NCI-H1930 (cell line): ENCODE data around the gene ID2.

ENCODE experiments used
- DNase-seq, 2 experiments: peaks; one replicate each; lab custom pipeline; 2025; lab: John Stamatoyannopoulos, UW

Gene ID2

DNA sequence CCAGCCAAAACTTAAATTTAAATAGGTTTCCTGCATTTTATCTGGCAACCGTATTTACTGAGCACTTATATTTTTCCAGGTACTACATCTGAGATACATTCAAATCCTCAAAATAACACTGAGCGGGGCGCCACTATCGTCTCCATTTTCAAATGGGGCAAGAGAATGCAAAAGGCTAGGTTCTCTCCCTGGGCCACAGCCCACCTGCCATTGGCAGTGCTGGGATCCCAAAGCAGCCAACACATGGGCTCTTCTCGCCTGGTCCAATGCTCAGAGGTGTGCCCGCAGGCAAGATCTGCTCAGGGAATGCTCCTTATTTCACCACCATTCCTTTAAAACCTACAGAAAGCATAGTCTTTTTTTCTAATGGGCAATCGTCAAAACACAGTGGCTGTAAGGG is 11.3 kb upstream of the ID2 start:
- no peak for DNase-seq

DNA sequence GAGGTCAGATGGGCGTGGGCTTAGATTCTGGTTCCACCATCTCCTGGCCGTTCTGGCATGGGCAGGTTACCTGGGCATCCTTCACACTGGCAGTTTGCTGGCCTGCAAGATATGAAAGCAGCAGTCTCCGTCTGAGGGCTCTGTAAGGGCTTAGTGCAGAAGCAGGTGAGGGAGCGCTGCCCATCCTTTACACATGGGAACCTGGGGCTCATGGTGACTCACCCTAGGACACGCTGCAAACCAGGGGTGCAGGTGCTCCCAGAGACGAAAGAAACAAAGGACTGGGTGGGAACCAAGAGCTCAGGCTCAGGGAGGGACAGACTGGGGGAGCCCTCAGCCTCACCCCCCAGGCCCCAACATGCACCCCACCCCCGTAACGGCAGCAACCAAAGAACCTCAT is 10.7 kb upstream of the ID2 start:
- DNase-seq, result no peak

DNA sequence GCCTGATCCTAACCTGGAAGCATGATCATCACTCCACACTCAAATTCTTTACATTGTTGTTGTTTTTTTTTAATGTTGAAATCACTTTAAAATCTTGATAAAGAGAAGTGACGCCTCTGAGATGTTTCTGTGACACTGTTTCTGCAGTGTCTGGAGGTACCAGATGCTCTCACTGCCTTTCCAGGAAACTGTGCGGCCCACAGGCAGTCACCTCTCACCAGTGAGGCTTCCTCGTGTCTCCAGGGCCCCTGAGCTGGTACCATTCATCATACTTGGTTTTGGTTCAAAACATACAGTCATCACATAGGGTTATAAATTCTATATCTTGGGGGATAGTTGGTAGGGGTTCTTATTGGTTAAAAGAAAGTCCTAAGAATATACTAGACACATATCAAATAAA is 10.1 kb upstream of the ID2 start:
- no peak for DNase-seq

DNA sequence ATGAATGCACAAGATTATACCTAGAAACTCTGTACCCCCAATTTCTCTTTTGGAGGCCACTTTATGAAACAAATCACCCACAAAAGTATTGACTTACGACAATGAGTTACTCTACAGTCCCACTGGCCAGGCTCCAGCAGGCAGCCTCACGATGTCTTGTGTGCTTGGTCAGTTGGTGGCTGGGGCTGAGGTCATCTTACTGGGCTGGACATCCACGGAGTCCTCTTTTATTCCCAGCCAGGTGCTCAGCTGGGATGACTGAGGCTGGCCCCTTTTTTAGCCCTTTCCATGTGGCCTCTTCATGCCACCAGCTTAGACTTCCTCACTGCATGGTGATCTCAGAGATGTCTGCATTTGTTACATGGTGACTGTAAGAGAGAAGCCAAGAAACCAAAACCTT is 8.9 kb upstream of the ID2 start:
- DNase-seq, result no peak

DNA sequence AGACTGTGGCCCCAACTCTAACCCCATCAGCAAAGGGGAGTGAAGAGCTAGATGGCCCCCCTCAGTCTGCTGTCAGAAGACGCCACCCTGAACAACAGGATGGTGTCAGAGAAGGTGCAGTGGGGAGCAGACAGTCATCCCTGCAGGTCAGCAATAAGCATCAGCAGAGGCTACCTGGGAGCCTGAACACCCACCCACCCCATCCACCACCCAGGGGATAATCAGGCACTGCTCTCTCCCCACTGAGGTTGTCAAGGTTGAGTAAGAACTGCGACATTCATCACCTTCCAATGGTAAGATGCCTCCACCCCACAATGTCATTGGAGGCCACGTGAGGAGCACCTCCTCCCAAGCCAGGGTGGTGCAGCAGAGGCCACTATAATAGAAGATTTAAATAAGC is 8.5 kb upstream of the ID2 start:
- no peak for DNase-seq

DNA sequence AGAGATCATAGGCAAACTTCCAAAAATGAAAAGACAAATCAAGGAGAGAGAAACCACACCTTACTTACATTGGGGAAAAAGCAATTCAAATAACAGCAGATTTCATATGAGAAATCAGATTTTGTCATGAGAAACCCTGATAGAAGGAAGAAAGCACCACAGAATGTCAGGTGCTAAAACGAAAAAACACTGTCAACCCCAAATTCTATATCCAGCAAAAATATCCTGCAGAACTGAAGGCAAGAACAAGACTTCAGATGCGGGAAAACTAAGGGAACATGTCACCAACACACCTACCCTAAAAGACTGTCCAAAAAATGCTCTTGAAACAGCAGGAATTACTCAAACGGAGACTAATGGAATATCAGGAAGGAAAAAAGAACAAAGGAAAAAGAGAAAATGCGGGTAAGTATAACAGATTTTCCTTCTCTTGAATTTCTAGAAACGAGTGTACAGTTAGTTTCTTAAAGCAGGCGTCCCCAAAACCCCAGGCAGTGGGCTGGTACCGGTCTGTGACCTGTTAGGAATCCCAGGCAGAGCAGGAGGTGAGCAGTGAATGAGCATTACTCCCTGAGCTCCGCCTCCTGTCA is 7.3 kb upstream of the ID2 start:
- DNase-seq, result no peak

DNA sequence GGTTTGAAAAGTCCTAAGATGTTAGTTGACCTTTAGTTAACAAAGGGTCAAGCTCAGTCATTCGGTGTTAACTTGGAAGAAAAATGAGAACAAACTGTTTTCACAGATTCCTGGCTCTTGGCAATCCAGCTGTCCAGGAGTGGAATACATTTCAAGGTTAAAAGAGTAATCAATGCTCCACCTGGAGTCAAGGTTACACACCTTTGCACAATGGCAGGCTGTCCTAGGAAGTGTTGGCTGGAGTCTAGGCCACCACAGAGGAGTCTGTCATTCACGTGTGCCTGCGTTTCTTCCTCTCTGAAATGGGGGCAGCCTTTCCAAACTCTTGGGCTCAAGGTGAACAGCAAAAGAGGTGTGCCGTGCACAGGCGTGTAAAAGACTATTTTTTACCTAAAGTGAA is 6.3 kb upstream of the ID2 start:
- no peak for DNase-seq

DNA sequence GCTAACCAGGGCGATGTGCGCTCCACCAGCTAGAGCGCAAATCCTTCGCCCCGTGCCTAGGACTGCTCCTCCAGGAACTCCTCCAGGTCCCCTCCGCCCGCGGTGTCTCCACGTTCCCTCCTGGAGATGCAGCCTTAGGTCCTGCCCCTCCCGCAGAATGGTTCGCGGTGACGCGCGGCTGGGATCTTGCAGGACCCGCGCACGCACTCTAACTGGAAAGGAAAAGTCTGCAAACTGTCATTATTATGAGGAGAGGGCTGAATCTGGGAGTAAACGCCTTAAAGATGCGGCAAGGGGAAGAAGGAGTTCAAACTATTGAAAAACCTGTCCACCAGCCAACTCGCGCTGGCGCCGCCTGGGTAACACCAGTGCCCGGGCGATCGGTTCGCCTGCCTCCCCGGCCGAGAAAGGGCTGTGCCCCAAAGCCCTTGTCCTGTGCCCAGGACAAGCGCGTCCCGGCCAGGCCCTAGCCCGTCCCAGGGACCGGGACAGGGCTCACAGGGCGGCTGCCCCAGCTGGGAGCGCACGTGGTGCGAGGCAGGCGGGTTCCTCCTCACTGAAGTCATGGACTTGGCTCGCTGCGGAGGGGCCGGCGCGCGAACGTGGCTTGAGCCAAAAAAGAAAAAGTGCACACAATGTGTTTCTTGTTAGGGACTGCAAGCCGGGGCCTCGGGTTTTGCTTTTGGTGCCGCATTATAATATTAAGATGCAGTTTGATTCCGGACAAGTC is 5.5 kb upstream of the ID2 start:
- no peak for DNase-seq

DNA sequence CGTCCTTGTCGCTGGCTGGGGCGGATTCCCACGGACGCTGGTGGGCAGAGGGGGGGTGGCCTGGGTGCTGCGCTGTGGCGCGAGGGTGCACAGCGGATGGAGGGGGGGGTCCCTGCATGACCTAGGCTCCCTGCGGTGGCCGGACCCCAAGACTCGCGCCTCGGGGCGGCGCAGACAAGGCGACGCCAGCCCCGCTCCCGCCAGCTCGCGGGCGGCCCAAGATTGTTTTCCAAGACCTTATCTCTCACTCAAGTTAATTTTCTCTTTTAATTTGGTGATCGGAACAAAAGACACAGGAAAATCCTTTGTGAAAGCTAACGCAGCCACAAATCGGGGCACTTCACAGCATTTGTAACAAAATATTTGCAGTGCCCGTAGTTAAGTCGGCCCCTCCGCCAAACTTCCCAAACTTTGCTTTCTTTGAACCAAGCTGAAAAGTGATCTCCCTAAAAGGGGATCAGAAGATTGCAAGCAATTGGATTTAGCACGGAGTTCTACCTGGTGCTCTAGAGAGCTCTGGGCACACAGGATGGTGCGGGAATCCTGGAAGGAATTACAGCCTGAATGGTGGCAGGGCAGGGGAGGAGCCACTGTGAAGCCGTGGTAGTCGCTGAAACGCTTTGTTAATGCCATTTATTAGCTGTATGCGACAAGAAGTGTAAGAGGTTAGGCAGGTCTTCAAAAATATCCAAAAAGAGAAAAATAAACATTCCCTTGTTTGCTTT is 4.8 kb upstream of the ID2 start:
- DNase-seq, result no peak

DNA sequence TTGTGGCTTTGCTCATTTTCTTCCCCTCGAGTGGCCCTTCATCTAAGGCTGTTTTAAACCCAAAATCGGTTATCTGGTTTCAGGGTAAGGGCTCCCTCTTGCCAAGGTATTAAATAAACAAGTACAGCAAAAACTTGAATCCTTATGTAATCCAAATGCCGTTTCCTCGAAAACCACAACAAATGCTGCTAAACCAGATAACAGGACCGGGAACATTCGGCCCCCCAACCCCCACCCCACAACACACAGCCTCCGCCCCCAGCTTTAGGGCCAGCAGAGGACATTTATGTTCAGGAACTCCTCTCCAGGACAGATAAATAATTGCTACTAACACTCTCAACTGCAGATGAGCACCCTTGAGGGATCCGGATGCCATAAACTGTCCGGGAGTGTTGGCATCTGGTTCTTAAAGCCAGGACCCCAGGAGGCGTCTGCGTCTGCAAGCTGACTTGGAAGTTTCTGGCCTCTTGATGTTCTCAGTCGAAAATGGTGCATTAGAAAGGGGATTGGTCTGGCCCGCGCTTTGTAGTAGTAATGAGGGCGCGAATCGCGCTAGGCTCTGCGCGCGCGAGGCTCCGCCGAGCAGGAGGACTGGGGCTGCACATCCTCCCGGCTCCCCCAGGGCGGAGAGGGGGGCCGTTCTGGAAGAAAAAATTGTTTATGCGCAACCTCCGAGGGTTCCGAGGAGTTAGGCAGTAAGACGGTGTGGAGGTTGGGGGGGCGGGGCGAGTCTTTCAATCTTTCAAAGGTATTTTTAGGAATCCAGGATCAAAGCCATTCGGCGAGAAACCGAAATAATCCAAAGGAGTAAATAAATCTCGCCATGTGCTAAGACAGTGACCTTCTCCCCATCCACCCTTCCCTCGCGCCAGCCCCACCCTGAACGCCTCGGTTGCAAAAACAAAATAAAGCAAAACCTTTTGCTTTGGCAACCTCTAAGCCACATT is 3.9 kb upstream of the ID2 start:
- DNase-seq, result peak; percentile 27 to 49

DNA sequence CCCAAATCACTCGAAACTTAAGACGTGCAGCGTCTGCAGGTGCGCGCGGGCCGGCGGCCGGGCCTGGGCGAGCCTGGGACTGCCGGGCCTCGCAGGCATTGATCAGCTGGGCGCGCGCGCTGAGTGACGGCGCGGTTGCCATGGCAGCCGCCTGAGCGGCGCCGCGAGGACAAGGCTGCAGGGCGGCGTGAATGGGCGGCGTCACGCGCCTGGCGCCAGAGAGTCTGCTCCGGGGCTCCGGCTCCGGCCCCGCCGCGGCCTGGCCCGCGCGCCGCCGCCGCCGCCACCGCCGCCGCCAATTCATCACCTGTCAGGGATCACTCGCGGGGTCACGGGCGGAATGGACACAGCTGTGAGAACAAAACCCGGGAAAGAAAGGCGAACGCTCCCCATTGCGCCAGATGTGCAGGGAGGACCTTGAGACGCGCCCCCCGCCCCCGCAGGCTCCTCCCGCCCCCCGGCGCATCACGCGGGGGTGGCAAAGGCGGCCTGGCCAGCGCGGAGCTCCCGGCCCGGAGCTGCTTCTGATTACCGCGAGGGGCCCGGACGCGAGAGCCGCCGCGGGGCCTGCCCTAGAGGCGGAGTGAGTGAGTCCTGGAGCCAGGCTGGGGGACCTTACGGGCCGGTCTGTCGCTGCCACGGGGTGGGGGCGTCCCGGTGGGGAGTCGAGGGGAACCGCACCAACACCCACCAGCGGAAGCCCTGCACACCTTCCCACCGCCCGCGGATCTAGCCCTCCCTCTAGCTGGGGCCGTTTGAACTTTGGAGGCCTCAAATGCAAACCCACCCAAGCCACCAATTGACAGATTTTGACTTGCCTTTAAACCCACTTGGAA is 2.9 kb upstream of the ID2 start:
- DNase-seq, result peak; percentile 80 to 91

DNA sequence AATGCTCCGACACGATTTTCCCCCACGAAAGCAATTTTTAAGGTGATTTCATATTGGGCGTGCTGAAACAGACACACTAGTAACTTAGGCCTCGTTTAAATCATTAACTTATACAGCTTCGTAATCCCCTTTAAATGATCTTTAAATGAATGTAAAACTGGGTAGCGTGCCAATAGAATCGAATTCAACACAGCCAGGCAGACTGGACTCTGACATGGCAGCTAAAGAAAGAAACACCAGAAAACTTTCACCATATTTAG is 2.4 kb upstream of the ID2 start:
- no peak for DNase-seq

DNA sequence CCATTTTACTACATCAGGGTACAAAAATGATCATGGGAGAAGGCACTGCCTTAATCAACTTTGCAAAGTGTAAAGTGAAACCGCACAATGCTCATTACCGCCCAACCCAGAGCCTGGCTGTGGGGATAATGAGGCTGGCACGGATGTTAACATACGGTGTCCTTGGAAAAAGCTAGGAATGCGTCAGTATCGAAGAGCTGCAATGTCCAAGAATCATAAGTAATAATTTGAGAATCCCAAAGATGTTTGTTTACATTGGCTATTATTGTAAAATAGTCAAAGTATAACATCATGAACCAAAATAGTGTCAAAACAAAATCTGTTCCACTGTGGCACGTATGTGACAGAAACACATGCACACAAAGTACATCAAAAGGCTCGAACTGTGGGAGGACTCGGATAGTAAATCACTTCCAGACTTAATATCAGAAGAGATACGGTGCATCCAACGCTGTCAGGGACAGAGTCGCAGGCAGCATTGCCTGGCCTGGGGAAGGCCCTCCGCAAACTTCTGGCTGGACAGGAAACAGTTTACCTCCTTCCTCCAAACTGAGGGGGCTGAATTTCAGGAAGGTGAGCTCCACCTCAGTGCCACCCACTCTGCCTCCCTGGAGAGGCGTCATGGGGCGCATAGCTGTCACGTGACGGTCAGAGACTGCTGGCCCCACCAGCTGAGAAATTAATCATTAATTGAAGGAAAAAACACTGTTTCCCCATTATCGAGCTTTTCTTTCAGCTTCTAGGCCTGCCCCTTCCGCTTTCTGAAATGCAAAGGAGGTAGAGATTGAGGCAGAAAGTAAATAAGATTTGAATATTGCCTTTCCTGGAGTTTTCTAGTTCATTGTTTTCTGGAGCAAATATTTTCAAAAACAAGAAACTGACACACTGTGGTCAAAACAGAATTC is 1.8 kb upstream of the ID2 start:
- DNase-seq, result peak; percentile 26 to 38

DNA sequence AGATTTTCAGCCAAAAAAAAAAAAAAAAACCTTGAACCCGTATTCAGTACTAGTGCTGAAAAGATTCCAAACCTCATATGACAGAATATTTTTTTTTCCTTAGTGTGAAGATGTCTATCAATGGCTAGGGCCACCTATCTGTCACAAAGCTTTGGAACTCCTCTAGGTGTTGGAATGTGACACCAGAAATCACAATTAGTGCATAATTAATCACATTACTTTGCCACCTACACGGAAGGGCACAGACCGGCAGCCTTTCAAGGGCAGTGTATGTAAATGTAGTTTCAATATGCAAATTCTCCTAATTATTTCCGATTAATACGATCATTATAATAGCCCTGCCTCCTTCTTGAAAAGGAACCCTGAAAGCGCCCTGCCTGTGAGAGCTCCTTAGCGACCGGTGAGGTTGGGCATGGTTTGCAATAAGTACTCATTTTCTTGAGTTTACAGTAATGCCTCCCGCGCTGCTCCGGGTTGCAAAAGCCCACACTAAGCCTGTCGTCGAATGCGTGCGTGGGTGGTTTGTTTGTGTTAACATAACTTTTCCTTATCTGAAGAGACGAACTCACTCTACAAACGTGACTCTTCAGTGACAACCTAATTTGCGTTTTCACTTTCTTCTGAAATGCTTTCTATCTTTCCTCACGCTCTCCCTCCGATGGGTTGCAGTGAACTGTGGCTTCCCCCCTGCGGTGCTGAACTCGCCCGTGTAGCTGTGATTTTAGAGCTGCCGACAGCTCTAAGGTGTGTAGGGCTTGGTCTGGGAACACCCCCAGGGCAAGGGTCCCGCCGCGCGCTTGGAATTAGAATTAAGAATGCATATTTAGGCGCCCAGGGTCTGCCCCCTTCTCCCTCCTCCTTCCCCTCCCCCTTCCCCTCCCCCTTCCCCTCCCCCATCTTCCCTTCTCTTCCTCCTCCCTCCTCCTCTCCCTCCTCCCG is 765 bp upstream of the ID2 start:
- DNase-seq, result peak; percentile 56 to 62

DNA sequence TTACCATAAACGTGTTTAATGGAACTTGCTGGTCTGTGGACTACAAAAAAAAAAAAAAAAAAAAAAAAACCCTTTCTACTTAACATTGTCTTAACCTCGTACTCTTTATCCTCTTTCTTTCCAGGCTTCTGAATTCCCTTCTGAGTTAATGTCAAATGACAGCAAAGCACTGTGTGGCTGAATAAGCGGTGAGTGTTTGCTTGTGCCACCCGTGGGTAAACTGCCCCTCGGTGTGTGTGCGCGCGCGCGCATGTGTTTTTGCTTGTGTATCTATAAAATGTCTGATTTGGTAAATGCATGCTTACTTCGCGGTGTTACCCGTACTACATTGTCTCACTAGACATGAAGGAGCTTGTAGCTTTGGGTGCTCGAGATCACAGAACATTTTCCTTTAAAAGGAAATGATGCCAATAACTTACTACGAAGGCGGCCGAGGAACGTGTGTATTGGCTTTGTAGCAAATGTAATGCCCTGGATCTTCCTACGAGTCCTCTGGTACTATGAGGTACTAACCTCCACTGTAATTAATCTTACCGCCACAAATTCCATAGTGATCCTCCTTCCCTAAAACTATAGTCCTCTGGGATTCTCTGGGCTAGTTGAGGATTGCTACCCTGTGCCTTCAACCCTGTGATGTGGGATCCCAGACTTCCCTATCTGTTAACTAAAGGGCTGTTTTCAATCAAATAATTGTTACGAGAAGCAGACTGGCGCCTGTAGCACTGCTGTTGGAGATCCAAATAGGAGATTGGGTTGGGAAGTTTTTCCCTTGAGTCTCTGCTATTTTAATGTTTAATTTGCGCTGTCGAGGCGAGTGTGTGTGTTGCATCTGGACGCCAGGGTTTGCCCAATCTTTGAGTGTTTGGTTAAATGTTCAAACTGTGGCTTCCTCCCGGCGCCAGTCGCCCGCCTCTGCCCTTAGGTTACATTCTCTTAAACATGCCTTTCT is 1.1 kb downstream of the ID2 start:
- DNase-seq, result peak; percentile 26 to 43

DNA sequence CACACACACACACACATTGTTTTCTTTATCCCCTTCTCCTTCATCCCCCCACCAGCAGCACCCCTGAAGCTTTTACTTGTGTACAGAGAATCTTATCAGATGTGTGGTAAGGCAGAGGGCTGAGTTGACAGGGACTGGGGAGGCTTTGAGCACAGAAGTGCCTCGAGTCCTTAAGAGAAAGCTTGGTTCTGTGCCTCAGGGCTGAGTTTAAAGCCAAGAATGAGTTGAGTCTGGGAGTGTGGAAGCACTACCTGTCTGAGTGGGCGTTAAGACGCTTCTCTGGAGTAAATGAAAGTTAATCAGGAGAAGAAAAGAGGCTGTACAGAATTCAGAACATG is 2.7 kb downstream of the ID2 start:
- DNase-seq, result peak; percentile 15 to 45

DNA sequence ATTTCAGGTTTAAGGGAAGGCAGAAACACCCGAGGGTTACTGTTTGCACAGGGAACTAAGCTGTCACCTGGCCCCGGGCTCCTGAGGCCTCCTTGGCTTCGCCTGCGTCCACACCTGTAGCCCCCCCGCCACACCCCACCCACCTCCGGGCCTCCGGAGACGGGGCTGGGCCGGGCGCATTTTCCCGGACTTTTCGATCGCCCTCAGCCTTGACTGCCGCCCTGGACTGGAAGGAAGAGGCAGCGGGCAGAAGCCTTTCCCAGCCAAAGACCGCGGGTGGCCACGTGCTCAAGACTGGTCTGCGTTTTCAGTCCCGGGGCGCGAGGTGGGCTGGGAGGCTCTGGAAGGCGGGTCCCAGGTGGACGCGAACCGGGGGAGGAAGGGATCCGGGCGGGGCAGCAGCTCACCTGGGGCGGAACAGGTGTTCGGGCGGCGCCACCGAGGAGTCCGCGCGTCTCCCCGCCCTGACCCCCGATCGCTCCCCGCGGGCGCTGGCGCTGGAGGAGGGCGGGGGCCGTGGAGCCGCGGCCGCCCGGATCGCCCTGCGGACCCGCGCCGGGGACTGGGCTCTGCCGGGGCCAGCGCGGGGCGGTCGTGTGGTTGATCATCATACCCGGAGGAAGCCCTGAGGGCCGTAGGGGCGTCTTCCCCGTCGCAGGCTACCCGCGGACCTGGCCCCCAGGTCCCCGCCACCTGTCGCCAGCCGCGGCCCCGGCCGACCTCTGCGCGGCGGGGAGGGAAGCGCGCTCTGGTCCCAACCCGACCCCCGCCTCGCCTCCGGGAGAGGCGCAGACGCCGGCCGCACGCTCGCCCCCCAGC is 3.2 kb downstream of the ID2 start:
- peak; percentile 50 to 51 for DNase-seq
